G401.6 (cell line): Measurements from ENCODE around the gene NFIA.

Experiments
- FAIRE-seq: peaks from 2 replicates; lab custom pipeline; 2012; peaks lifted over from hg19 to GRCh38; lab: Jason Lieb, UNC

Gene NFIA

DNA sequence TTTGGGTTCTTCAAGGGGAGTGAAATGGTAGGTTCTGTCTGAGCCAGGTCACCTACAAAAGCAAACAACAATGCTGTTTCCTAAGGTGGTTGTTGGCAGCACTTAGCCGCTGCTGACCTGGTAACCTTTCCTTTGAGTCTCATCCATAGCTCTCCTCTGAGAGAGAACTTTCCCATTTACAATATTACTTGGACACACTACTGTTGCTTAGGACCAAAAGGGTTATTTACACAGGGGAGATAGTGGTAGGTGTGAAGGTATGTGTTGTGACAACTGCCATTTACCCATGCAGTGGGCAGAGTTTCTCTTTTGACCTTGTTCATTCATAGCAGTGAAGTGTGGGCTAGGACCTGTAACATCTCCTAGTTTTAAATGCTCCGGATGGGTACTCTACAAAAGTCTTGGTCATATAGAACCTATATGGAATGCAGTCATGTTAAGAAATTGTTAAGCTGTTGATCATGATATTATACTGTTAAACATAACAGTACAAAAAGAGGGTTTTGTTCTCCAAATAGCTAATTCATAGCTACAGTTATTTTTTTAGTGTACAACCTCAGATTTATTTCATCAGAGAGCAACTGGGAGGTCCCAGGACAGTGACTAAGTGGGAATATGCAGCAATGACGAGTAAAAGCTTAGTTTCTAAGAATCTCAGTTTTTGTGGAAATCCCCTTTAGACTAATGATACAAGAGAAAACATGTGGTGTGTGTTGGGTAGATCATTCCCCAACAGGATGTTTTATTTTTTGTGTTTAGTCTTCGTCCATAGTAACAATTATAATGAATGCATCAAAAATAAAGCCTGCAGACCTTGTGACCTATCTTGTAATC, 219.7 kb downstream of the NFIA start:
- FAIRE-seq = no peak

DNA sequence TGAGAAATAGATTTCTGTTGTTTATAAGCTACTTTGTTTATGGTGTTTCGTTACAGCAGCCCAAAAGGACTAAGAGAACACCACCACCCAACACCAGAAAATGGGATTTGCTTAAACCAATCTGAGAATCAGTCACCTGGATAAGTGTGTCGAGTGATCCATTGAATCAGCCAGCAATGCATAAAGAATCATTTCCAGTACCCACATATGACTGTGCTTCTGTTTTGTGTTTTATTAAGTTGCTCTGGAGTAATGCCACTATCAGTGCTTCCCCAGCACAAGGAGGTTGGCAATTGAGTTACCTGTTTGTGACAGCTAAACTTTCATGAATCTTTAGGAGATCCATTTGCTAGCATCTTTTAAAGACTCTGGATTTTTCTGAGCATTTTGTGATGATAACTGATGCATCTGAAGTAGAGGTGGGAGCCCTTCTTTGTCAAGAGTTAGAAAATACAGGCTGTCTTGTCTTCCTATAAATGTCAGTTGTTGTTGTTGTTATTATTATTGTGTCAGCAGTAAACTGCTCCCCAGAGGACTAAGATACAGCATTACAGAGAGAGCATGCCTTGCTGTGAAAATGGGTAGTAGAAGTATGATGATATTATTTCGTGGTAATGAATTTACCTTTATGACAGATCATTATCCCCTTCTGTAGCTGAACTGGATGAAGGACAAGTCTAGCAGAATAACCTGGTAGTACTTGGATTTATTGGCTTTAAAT, 225.2 kb downstream of the NFIA start:
- no peak for FAIRE-seq

DNA sequence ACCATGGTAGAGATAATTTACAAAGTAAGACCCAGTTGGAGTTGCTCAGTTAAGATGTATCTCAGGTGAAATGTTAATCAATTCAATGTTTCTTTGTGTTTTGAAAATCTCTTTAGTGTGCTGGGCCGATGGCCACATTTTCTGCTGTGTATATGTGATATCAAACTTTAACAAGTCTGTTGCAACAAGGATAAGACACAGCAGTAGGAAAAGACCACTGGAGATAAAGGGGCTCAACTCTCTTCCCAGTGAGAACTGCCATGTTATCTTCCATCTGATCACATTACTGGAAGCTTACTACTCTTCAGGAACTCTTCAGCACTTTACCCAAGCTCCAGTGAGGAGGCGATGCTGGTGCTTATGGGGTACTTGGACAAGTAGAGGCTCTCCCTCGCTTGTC, 227.7 kb downstream of the NFIA start:
- no peak for FAIRE-seq

DNA sequence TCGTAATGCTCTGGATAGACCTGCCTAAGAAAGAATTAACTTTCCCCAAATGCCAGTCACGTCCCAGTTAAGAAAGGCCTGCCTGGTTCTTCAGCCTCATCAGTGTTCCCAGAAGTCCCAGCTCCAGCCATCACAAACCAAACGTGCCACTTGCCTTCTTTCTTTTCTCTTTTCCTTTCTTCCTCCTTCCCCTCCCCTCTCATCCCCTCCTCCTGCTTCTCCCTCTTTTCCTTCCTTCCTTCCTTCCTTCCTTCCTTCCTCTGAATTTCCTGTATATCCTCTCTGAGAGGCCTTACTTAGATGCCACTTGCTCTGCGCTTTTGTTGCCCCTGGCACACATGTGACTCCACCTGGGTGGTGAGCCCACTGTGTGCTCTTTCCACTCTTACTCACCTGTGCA, 228.2 kb downstream of the NFIA start:
- no peak for FAIRE-seq

DNA sequence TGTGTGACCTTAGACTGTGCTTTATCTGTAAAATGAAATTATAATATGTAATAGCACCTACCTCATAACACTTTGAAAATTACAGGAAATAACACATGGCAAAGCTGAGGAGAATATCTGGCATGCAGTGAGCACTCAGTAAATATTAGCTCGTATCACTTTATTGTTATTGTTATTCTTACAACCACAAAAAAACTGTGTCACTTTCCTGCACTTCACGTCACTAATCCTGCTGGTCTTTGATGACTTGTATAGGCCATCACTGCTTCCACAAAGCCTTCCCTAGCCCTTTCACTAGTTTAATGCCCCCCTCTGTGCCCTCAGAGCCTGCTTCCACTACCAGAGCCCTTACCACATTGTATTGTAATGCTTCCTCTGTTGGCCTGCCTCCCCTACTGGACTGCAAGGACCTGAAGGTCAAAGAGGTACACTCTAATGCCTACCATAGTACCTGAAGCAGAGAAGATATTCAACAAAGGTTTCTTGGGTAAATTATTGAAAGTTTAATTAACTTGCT, 231.6 kb downstream of the NFIA start:
- no peak for FAIRE-seq

DNA sequence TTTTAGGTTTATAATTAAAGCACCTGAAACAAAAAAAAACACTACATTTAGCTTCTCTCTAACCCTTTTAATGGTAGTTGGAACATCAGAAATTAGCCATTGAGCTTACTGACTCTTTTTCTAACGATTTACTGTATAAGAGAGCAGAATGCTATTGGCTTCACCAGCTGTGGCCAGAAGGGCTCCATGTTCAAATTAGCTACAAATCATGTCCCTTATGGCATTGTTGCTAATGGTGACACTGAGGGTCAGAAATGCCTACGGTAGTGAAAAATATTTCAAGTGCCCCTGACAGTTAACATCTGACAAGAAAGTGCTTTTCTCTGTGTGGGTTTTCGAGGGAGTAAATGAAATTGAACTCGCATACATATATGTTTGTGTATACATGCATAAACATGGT, 232.7 kb downstream of the NFIA start:
- FAIRE-seq = no peak

DNA sequence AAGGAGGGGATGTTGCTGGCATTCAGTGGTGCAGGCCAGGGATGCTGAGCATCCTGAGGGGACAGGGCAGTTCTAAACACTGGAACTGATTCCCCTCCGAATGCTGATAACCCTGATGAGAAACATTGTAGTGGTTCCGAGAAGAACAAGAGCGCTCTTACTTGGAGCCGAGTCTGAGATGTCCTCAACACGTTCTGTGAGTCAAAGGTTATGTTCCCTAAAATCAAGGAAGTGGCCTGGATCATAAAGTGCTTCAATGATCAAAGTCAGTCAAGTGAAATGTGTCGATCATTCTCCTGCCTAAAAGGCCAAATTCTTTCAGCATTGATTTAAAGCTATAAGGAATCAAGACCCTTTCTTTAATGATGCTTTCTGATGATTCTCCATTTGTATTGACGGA, 234.1 kb downstream of the NFIA start:
- no peak for FAIRE-seq

DNA sequence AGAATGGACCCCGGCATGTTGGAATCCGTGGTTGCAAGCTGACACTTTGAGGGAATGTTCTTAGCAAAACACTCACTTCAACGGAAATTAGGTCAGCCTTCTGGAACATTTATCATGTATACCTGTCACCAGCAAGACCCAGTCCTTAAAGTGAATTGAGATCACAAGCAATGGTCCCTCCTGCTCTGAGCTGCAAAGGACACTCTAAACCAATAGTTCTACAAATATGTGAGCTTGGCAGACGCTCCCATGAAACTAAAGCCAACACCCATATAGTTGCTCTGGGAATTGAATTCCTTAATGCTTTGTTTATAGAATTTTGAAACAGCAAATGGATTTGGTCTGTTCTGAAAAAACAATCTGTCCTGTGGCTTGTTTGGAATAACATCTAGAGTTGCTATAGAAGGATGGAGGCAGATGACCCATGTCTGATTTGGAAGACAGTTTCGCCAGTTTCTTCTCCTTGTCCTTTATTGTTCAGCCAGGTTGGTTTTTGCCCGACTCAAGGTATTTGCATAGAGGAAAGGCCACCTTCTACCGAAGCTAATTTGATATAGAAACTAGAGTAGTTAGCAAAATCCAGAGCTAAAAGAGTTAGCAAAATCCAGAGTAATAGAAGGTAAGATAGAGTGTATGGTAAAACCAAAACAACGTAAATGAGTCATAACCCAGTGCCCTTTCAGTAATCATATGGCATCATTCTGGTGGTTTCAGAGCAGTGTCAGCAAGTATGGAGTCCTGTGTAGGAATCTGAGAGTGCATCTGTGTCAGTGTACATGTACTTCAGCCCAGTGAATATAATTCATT, 236.2 kb downstream of the NFIA start:
- FAIRE-seq = no peak

DNA sequence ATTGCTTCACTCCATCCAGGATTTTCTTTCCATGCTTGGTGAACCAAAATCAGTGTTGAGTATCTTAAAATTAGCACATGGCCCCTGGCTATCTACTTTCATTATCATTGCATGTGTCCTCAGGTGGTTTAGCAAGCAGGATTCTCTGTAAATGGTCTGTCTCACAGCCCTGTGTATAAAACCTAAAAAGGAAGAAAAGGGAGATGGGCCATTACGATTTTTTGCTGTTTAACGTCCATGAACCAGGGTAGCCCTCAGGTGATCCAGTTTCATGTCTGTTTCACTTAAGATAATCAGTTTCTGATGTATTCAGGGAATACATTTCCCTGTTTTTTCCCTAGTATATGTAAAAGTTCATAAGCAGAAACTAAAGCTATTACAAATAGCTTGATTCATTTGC, 238.2 kb downstream of the NFIA start:
- FAIRE-seq = no peak

DNA sequence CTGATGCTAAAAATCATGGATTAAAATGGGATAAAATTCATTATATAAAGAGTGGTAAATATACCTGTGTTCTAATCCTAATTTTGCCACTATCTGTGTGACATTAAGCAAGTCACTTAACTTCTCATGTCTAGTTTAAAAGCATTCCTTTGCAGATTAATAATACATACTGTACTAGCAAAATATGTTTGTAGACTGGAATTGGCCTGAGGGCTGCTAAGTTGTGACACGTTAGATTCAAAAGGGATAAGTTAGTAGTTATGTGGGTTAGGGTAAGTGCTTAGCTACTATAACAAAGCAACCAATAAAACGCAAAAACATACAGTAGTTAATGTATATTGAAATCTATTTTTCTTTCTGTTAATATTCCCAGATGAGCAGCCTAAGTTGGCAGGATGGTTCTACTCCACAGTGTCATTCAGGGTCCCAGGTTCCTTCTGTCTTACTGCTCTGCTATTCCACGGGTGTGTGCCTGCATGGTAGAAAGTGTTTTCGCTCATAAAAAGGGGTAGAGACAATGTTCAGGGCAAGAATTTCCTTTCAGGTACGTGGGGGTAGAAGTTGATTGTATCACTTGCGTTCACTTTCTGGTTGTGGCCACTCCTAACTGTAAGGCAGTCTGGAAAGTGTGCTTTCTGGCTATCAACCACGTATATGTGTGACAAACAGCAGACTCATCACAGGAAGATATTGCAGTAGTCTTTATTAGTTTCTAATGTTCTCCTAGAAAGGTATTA, 239.8 kb downstream of the NFIA start:
- FAIRE-seq = no peak

DNA sequence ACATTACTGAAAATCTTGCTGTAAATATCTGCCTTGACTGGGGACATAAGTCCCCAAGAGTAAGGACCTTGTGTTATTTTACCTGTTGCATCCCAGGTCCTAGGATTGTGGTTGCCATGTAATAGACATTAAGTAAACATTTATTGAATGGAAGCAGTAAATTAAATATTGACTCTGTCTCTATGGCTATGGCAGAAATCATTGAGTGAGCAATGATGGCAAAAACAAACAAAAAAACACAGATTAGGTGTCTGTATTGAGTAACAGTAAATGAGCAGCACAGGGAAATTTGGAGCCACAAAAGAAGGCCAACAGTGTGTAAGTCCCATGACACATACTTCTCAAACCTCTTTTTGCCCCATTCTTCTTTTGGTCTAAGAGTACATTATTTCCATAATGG, 240.4 kb downstream of the NFIA start:
- FAIRE-seq = no peak

DNA sequence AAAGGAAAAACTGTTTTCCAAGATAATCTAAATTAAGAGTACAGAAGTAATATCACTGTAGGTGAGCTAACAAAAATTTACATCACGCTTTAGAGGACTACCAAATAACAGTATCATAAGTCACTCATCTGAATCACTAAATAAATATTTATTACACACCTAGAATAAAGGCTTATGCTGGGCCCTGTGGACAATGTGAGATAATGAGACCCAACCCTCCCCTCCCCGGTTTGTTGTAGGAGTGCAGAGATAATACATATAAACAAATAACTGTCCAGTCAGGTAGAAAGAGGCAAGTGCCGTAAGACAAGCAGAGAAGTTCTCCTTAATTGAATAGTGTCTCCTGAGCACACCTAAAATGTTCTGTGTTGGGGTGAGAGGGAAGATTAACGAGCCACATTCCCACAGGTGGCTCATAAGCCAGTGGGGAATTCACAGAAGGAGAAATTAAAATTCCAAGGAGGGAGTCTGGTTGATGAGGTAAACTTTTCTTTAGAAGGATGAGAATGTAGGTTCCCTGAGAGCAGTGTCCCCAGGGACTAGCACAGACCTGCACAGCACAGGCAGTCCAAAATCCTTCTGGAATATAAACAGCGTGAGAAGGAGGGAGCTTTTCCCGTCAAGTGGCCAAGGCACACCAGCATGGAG, 241.4 kb downstream of the NFIA start:
- FAIRE-seq = no peak

DNA sequence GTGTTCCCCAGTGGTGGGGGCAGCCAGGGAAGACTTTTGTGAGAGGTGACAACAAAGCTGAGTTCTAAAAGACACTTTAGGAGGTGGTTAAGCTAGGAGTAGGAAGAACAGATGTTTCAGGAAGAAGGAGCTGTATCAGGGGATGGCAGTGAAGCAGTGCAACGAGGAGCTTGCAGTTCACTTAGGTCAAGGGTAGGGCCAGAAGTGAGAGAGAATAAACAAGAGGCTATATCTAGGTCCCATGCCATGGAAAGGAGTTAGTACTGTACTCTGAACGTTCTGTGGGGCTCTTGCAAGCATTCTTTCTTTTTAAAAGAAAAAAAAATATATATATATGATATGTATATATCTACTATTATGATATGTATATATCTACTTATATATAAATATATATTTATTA, 244.4 kb downstream of the NFIA start:
- FAIRE-seq = no peak

DNA sequence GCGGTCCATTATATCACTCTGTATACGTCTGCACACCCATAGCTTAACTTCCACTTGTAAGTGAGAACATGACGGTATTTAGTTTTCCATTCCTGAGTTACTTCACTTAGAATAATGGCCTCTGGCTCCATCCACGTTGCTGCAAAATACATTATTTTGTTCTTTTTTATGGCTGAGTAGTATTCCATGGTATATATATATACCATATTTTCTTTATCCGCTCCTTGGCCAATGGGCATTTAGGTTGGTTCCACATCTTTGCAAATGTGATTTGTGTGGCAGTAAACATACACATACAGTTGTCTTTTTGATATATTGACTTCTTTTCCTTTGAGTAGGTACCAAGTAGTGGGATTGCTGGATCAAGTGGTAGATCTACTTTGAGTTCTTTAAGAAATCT, 245.1 kb downstream of the NFIA start:
- FAIRE-seq = no peak

DNA sequence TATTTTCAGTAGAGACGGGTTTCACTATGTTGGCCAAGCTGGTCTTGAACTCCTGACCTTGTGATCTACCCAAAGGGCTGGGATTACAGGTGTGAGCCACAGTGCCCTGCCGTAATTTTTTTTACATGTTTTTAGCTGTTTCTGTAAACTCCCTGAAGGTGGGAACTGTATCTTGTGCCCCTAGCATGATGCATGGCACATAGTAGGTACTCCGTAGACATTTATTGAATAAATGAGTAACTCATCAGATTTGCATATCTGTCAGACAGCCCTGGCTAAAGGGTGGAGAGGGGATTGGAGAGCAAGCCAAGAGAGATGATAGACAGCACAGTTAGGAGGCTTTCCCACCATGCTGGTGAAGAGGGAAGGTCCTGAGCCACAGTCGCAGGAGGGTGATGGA, 247.2 kb downstream of the NFIA start:
- FAIRE-seq = no peak

DNA sequence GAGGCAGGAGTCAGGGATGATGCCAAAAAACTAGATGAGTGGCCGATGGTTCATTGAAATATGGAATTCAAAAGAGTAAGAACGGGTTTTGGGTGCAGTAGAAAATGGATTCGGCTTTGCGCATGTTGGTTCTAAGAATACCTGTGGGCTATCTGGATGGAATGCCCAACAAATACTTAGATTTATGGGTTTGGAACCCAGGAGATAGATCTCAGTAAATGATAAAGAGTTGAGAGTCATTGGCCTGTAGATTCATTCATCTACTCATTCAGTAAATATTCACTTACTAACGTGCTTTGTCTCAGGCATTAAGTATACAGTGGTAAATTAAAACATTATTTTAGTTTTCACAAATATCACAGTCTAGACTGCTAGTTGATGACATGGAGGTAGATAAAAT, 247.7 kb downstream of the NFIA start:
- no peak for FAIRE-seq

DNA sequence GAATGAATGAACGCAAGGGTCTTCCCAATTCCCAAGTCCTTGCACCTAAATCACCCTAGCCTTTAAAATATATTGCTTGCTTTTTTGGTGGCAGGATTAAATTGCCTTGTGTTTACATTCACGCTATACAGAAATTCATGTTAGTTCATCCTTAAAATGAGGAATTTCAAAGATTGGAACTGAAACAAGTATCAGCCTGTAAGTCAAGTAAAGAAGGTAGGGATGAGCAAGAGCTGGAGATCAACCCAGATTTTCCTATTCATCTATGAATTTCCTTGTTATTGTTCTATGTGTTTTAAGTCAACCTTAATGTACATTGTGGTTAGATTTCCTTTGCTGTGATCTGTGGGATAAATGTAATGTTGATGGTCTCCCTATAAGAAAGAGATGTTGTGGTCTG, 248.2 kb downstream of the NFIA start:
- no peak for FAIRE-seq

DNA sequence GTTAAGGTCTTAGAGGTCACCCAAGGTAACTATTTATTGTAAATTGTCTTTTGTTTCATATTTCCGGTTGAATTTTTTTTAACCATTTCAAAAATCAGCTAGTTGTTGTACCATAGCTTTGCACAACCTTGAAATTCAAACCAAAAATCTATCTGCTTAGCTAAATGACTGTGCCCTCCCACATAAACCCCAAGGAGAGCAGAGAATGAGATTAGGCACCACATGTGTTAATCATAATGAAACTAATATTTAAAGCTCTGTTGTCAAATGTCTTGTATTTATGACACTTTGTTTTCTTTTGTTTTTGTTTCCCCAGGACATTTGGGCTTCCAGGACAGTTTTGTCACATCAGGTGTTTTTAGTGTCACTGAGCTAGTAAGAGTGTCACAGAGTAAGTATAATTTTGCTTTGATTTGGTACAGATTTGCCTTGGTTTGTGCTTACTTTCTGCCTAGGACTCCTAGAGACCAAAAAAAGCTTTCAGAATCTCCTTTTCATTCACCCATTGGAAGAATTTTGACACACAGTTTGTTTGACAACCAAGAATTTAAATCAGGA, 249.9 kb downstream of the NFIA start:
- no peak for FAIRE-seq

DNA sequence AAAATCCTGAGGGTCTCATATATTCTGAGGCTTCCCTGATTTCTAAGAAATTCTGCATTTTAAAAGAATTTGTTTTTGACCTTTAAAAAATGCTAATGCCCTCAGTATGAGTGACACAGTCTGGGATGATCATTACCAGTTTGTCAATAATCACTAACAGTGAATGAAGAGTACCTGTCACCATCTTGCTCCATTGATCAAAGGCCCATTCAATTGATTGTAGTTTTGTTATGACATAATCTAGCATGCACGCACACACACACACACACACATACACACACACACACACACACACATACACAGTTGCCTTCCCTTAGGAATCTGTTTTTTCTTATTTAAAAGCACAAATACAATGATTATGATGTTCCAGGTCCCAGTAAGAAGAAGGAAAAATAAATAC, 250.4 kb downstream of the NFIA start:
- no peak for FAIRE-seq

DNA sequence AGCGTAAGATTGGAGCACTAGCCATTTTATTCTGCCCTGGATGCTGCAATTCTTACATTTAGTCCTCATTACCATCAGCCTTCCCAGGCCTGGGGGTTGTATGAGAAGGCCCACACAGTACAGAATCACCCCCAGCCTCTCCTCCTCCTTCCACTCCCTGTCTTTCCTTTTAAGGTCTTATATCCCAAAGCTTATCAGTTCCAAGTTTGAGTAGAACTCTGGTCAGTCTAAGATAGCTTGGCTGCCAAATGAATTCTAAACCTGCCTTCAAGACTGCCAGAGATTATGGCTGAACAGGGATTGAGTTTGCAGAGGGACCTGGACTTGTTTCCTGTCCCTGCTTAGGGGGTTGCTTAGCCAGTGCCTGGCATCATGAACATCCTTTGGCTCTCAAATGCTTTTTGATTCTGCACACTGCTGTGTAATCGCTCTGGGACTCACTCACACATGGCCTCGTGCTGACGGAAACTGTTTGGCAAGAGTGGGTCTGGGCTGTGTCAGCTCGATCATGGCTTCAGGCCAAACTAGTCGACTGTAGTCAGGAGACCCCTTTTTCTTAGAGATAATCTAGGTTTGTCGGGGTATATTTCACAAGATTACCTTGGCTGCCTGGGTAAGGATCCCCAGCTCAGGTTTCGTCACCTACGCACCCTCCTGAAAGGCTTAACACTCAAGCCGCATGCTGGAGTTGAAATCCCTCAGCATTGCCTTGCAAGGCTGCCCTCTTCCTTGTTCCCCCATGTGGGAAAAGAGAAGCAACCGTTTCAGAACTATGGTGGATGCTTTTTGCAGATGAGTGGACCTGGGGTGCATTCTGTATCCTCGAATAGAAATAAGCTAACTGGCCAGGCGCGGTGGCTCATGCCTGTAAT, 252.6 kb downstream of the NFIA start:
- no peak for FAIRE-seq
